T-helper 9 cell (primary cell): ENCODE data around the gene CD6.

Source experiments
- DNase-seq: peaks from one replicate; pipeline ENCODE4 v3.0.0-alpha.2; 2020

The CD6 gene

GRCh38 chr11:60935676-60936442 is 35.6 kb upstream of the CD6 start:
- DNase-seq, result no peak

GRCh38 chr11:60936467-60937143 is 34.9 kb upstream of the CD6 start:
- DNase-seq, result no peak

GRCh38 chr11:60937144-60937527 is 34.3 kb upstream of the CD6 start:
- no peak for DNase-seq

GRCh38 chr11:60937811-60938210 is 33.7 kb upstream of the CD6 start:
- DNase-seq, result no peak

- DNase-seq, result no peak
Measured at GRCh38 chr11:60938500-60938899, 33.0 kb upstream of the CD6 start.

GRCh38 chr11:60939301-60939700 is 32.2 kb upstream of the CD6 start:
- DNase-seq, result no peak

GRCh38 chr11:60939855-60940254 is 31.6 kb upstream of the CD6 start:
- DNase-seq, result no peak

GRCh38 chr11:60941371-60942119 is 29.9 kb upstream of the CD6 start:
- no peak for DNase-seq

GRCh38 chr11:60942219-60942618 is 29.3 kb upstream of the CD6 start:
- no peak for DNase-seq

GRCh38 chr11:60942970-60943565 is 28.4 kb upstream of the CD6 start:
- no peak for DNase-seq

GRCh38 chr11:60944490-60945294 is 26.8 kb upstream of the CD6 start:
- DNase-seq, result no peak

- no peak for DNase-seq
Measured at GRCh38 chr11:60945295-60945667, 26.2 kb upstream of the CD6 start.

- no peak for DNase-seq
Measured at GRCh38 chr11:60946601-60947264, 24.7 kb upstream of the CD6 start.

- no peak for DNase-seq
Measured at GRCh38 chr11:60947700-60948099, 23.8 kb upstream of the CD6 start.

GRCh38 chr11:60948250-60948649 is 23.2 kb upstream of the CD6 start:
- no peak for DNase-seq

- DNase-seq, result no peak
Measured at GRCh38 chr11:60950024-60950423, 21.5 kb upstream of the CD6 start.

- DNase-seq, result no peak
Measured at GRCh38 chr11:60950933-60951605, 20.4 kb upstream of the CD6 start.

- no peak for DNase-seq
Measured at GRCh38 chr11:60951606-60951903, 19.9 kb upstream of the CD6 start.

GRCh38 chr11:60951904-60952741 is 19.4 kb upstream of the CD6 start, which contains the start of gene SLC15A3:
SLC15A3 (minus strand) TSS chr11:60952176; CDS start chr11:60951551, 625 bp downstream.
- no peak for DNase-seq

- DNase-seq, result no peak
Measured at GRCh38 chr11:60952742-60953170, 18.7 kb upstream of the CD6 start.
